Caco-2 (cell line): ENCODE data around the gene ABCC3. TPM values are rescaled to one million over a fixed set of nuclear protein-coding genes. Genes with fewer than 3 reads are reported as not detected.

Source experiments
- BruUV-seq: library from RNA; stranded (reverse); fragments of 400-500 nt; replicated peaks from 2 replicates; lab custom pipeline; 2021; lab: Mats Ljungman, UMichigan
- CTCF ChIA-PET: fragments of 300-600 bp; sonication (Branson Sonifier 250); formaldehyde crosslinking; loops from one replicate; lab custom pipeline; 2022; ENCODE audit warnings: antibody characterized with exemption; lab: Charles Lee
- POLR2A ChIA-PET: fragments of 300-600 bp; sonication (Branson Sonifier 250); formaldehyde crosslinking; loops from one replicate; lab custom pipeline; 2022; ENCODE audit warnings: antibody characterized with exemption; lab: Charles Lee
- DNase-seq, 2 experiments: peaks; one replicate each; pipeline versions ENCODE4 v3.0.0 to v3.0.0-alpha.2; 2020 to 2022
- H3K27me3 ChIP-seq: replicated peaks from 2 replicates; pipeline ENCODE4 v1.6.0; 2011; ENCODE audit warnings: low read length; ENCODE audit not compliant: control insufficient read depth, insufficient read depth
- H3K36me3 ChIP-seq: 2 replicates; pipeline ENCODE4 v1.5.1; 2011; ENCODE audit warnings: low read length; ENCODE audit not compliant: control insufficient read depth, insufficient read depth
- H3K4me1 ChIP-seq: fragments of 250-450 bp; sonication (Bioruptor Pico); 2 replicates; pipeline ENCODE4 v1.5.1; 2020; ENCODE audit warnings: mild to moderate bottlenecking
- H3K4me3 ChIP-seq: 2 replicates; pipeline ENCODE4 v1.5.1; 2011; ENCODE audit warnings: low read depth, mild to moderate bottlenecking, control low read depth, low read length
- H3K9me3 ChIP-seq: fragments of 250-450 bp; sonication (Bioruptor Pico); 2 replicates; pipeline ENCODE4 v1.5.1; 2020; ENCODE audit warnings: mild to moderate bottlenecking, moderate library complexity
- H3K27ac Mint-ChIP-seq: one replicate; pipeline ENCODE4 v1.8.0; 2022; ENCODE audit warnings: mixed read lengths; ENCODE audit not compliant: unreplicated experiment
- H3K27me3 Mint-ChIP-seq: one replicate; pipeline ENCODE4 v1.8.0; 2022; ENCODE audit warnings: mixed read lengths; ENCODE audit not compliant: insufficient read depth, unreplicated experiment
- H3K36me3 Mint-ChIP-seq: one replicate; pipeline ENCODE4 v1.8.0; 2022; ENCODE audit warnings: mild to moderate bottlenecking, mixed read lengths; ENCODE audit not compliant: insufficient read depth, unreplicated experiment
- H3K4me1 Mint-ChIP-seq: one replicate; pipeline ENCODE4 v1.8.0; 2022; ENCODE audit warnings: low read depth, mixed read lengths; ENCODE audit not compliant: unreplicated experiment
- H3K4me3 Mint-ChIP-seq: one replicate; pipeline ENCODE4 v1.8.0; 2022; ENCODE audit warnings: mild to moderate bottlenecking, moderate library complexity, mixed read lengths; ENCODE audit not compliant: unreplicated experiment
- H3K9me3 Mint-ChIP-seq: one replicate; pipeline ENCODE4 v1.8.0; 2022; ENCODE audit warnings: mixed read lengths; ENCODE audit not compliant: unreplicated experiment
- CTCF ChIP-seq, 2 experiments: fragments of 200-600 bp in 1 of 2; IDR thresholded peaks; 1 replicate in 1 of 2; 2 replicates in 1 of 2; pipeline versions ENCODE4 v1.5.1 to v1.8.0; 2011 to 2022; ENCODE audit warnings: antibody characterized with exemption in 1 of 2, control low read depth in 1 of 2, inconsistent platforms in 1 of 2, low read depth in 1 of 2, low read length in 1 of 2, mild to moderate bottlenecking in 1 of 2, moderate library complexity in 1 of 2; ENCODE audit not compliant: insufficient read depth in 1 of 2, severe bottlenecking in 1 of 2, unreplicated experiment in 1 of 2
- intact Hi-C: fragments of 100-400 bp; cut with micrococcal nuclease; formaldehyde crosslinking; loops from one replicate; pipeline ENCODE4 v1.10.0; 2022; ENCODE audit not compliant: unreplicated experiment
- total RNA-seq: library from RNA; stranded (reverse); gene quantifications from 2 replicates; pipeline ENCODE4 v1.2.3, GENCODE V29; 2022

ABCC3 gene
- total RNA-seq, 1 experiment from 2014 or later = 45.6 TPM

- Histone ChIP-seq H3K4me1 (peaks cover 91% of the 10 kb centered on the region), H3K36me3 (peaks cover 1% of the 10 kb centered on the region; the same call in 1 of the 2 replicates), H3K4me3 (peak overlapping the region; percentile 38), H3K27me3 (no peaks in the 10 kb centered on the region), H3K9me3 (no peaks in the 10 kb centered on the region)
- H3K9me3 Mint-ChIP-seq = no peaks in the 10 kb centered on the region
- intact Hi-C loops = loop anchor here (2.0 kb wide), 1 partner anchor 20 kb away; the partner anchor contains the start of gene ANKRD40
- H3K4me3 Mint-ChIP-seq = peak overlapping the region; percentile 77
- H3K4me1 Mint-ChIP-seq = peaks cover 70% of the 10 kb centered on the region
- ChIA-PET CTCF (interaction anchor here (0.6 to 1.9 kb wide), 4 partner anchors 58 to 724 kb away, joined by 3 to 10 read pairs (median 6); no protein-coding TSS in a partner anchor), POLR2A (interaction anchor here (0.6 to 1.4 kb wide), 5 partner anchors 58 to 182 kb away, joined by 3 to 5 read pairs (median 4); partner anchors contain the start of gene CACNA1G)
- peaks cover 33% of the 10 kb centered on the region for H3K36me3 Mint-ChIP-seq
- TSS peak; percentile 55 for BruUV-seq
- H3K27ac Mint-ChIP-seq = peak overlapping the region; percentile 96
- DNase-seq = peak; percentile 94 to 98
- H3K27me3 Mint-ChIP-seq = no peaks in the 10 kb centered on the region
- no peak for TF ChIP-seq CTCF (IDR thresholded peaks at IDR 0.05; ENCODE audit: insufficient read depth in 1 of 2, low read depth in 1 of 2, low read length in 1 of 2, severe bottlenecking in 1 of 2, unreplicated experiment in 1 of 2)
Measured at GRCh38 chr17:50686494-50687199, 52.0 kb downstream of the ABCC3 start.

DNA sequence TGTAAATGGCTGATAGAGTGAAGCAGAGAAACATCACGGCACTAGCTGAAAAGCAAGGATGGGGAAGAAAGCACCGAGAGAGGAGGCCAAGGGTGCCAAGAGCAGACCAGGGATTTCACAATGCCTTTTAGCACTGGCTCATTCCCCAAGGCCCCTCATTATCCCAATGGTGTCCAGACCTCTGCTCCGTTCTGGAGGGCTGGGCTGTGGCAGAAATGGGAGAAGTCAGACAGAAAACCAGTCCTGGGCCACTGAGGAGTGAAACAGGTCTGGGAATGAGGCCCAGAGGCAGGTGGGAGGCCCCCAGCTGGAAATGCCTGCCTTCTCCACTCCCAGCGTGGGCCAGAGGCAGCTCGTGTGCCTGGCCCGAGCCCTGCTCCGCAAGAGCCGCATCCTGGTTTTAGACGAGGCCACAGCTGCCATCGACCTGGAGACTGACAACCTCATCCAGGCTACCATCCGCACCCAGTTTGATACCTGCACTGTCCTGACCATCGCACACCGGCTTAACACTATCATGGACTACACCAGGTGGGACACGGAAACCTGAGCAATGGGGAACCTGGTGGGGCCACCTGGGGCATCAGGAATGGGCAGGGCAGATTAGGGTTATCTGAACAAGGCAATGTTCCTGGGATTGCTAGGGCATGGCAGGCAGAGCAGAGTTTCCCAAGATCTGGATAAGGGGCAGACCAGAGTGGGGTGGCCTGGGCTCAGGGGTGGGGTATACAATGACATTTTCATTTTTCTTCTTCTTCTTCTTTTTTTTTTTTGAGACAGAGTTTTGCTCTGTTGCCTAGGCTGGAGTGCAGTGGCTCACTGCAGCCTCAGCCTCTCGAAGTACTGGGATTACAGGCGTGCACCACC, 52.8 kb downstream of the ABCC3 start:
- peak overlapping the region; percentile 38 for H3K4me3 ChIP-seq
- peak overlapping the region; percentile 96 for H3K27ac Mint-ChIP-seq
- H3K4me3 Mint-ChIP-seq = peak overlapping the region; percentile 77
- peaks cover 96% of the 10 kb centered on the region for H3K4me1 ChIP-seq
- no peaks in the 10 kb centered on the region for H3K9me3 ChIP-seq
- no peaks in the 10 kb centered on the region for H3K27me3 Mint-ChIP-seq
- peak; percentile 95 to 98 for DNase-seq
- ChIA-PET CTCF (interaction anchor here (0.5 to 1.9 kb wide), 3 partner anchors 59 to 261 kb away, joined by 4 to 10 read pairs (median 8); no protein-coding TSS in a partner anchor), POLR2A (interaction anchor here (0.6 to 1.2 kb wide), 3 partner anchors 127 to 183 kb away, joined by 3 to 5 read pairs (median 4); partner anchors contain the start of gene CACNA1G)
- H3K36me3 Mint-ChIP-seq = peaks cover 41% of the 10 kb centered on the region
- H3K27me3 ChIP-seq = no peaks in the 10 kb centered on the region
- H3K9me3 Mint-ChIP-seq = no peaks in the 10 kb centered on the region
- no peak for TF ChIP-seq CTCF (IDR thresholded peaks at IDR 0.05; ENCODE audit: insufficient read depth in 1 of 2, low read depth in 1 of 2, low read length in 1 of 2, severe bottlenecking in 1 of 2, unreplicated experiment in 1 of 2)
- intact Hi-C loops = loop anchor here (2.0 kb wide), 1 partner anchor 19 kb away; the partner anchor contains the start of gene ANKRD40
- H3K4me1 Mint-ChIP-seq = peaks cover 70% of the 10 kb centered on the region
- BruUV-seq = no TSS peak
- H3K36me3 ChIP-seq = peaks cover 1% of the 10 kb centered on the region; the same call in 1 of the 2 replicates

DNA sequence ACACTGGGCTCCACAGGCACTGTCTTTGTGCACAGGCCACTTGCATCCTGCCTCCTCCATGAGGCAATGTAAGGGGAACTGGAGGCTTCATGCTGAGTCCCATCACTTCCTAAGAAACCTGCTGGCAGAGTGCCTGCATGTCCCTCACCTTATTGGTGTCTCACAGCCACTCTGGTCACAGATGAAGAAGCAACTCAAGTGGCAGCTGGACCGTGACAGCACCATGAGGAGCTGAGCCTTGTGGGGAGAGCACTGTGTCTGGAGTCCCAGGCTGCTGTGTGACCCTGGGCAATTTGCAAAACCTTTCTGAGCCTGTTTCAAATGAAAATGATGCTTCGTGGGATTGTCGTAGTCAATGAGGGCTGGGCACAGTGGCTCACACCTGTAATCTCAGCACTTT, 53.6 kb downstream of the ABCC3 start:
- H3K36me3 ChIP-seq = peaks cover 1% of the 10 kb centered on the region; the same call in 1 of the 2 replicates
- no peaks in the 10 kb centered on the region for H3K9me3 Mint-ChIP-seq
- peak in 1 of 2 experiments; percentile 43 for DNase-seq
- H3K4me3 Mint-ChIP-seq = no peak overlapping the region
- TF ChIP-seq CTCF (IDR thresholded peaks at IDR 0.05; ENCODE audit: insufficient read depth in 1 of 2, low read depth in 1 of 2, low read length in 1 of 2, severe bottlenecking in 1 of 2, unreplicated experiment in 1 of 2) = no peak
- no peaks in the 10 kb centered on the region for H3K9me3 ChIP-seq
- H3K27me3 ChIP-seq = no peaks in the 10 kb centered on the region
- H3K27ac Mint-ChIP-seq = peak overlapping the region; percentile 96
- no peak overlapping the region for H3K4me3 ChIP-seq
- peaks cover 48% of the 10 kb centered on the region for H3K36me3 Mint-ChIP-seq
- intact Hi-C loops = no loop called here
- no TSS peak for BruUV-seq
- peaks cover 70% of the 10 kb centered on the region for H3K4me1 Mint-ChIP-seq
- POLR2A ChIA-PET = no interaction called here
- no peaks in the 10 kb centered on the region for H3K27me3 Mint-ChIP-seq
- CTCF ChIA-PET = no interaction called here
- peaks cover 97% of the 10 kb centered on the region for H3K4me1 ChIP-seq
